ENCODE data around the gene ZNF182.
"Not testable (repeated sequence)": the region's sequence is repeated elsewhere in the genome, so short reads cannot be mapped to it uniquely, and the experiment has no call there.

Gene ZNF182

GRCh38 chrX:48043056-48043455, 39.3 kb upstream of the ZNF182 start (continued):
- TF ChIP-seq TSHZ2 (CRISPR knock-in tag; IDR thresholded peaks at IDR 0.05) = no peak

GRCh38 chrX:48035891-48036290, 32.1 kb upstream of the ZNF182 start:
- no peak for ATAC-seq

GRCh38 chrX:48030641-48031173, 26.9 kb upstream of the ZNF182 start:
- ATAC-seq = not testable (repeated sequence)

More at GRCh38 chrX:48035891-48036290, 32.1 kb upstream of the ZNF182 start:
- no peak for TF ChIP-seq ZNF70 (CRISPR knock-in tag; IDR thresholded peaks at IDR 0.05)
- no peak for TF ChIP-seq ZC3H10 (CRISPR knock-in tag; IDR thresholded peaks at IDR 0.05)
- TF ChIP-seq POU6F1 (CRISPR knock-in tag; IDR thresholded peaks at IDR 0.05; ENCODE audit: borderline replicate concordance, low read depth) = no peak
- TF ChIP-seq PPARA (CRISPR knock-in tag; IDR thresholded peaks at IDR 0.05; ENCODE audit: borderline replicate concordance) = no peak
- TF ChIP-seq PATZ1 (CRISPR knock-in tag; IDR thresholded peaks at IDR 0.05; ENCODE audit: borderline replicate concordance) = no peak
- TF ChIP-seq ISL1 (CRISPR knock-in tag; IDR thresholded peaks at IDR 0.05) = no peak

GRCh38 chrX:48030237-48030636, 26.4 kb upstream of the ZNF182 start:
- TF ChIP-seq POU6F1 (CRISPR knock-in tag; IDR thresholded peaks at IDR 0.05; ENCODE audit: borderline replicate concordance, low read depth) (no peak), SNAI2 (CRISPR knock-in tag; IDR thresholded peaks at IDR 0.05) (no peak), ZFP3 (CRISPR knock-in tag; IDR thresholded peaks at IDR 0.05) (no peak), CREB5 (CRISPR knock-in tag; IDR thresholded peaks at IDR 0.05; ENCODE audit: low read depth) (no peak), TCF4 (CRISPR knock-in tag; IDR thresholded peaks at IDR 0.05; ENCODE audit: borderline replicate concordance) (no peak), TSHZ2 (CRISPR knock-in tag; IDR thresholded peaks at IDR 0.05) (no peak), TOX (CRISPR knock-in tag; IDR thresholded peaks at IDR 0.05; ENCODE audit: borderline replicate concordance) (no peak), ARNTL (CRISPR knock-in tag; IDR thresholded peaks at IDR 0.05; ENCODE audit: borderline replicate concordance, low read depth) (no peak), ZC3H10 (CRISPR knock-in tag; IDR thresholded peaks at IDR 0.05) (no peak), ZNF70 (CRISPR knock-in tag; IDR thresholded peaks at IDR 0.05) (no peak), PATZ1 (CRISPR knock-in tag; IDR thresholded peaks at IDR 0.05; ENCODE audit: borderline replicate concordance) (no peak), GLIS3 (CRISPR knock-in tag; IDR thresholded peaks at IDR 0.05) (no peak), CSDC2 (CRISPR knock-in tag; IDR thresholded peaks at IDR 0.05) (no peak), ZNF8 (CRISPR knock-in tag; IDR thresholded peaks at IDR 0.05) (no peak), PPARA (CRISPR knock-in tag; IDR thresholded peaks at IDR 0.05; ENCODE audit: borderline replicate concordance) (no peak), CSRNP3 (CRISPR knock-in tag; IDR thresholded peaks at IDR 0.05) (no peak), OSR1 (CRISPR knock-in tag; IDR thresholded peaks at IDR 0.05) (no peak)
- ATAC-seq = no peak

All from SK-N-SH treated with all-trans-retinoic acid at 6 μM for 48 hours (cell line).